Glomerular endothelial cell (primary cell): ENCODE measurements around the gene LRP3. TPM values are rescaled to one million over a fixed set of nuclear protein-coding genes. Genes with fewer than 3 reads are reported as not detected.
A peak's percentile ranks its signal among the peaks of the same experiment; 100 is the strongest.
"Not testable (repeated sequence)": the region's sequence is repeated elsewhere in the genome, so short reads cannot be mapped to it uniquely, and the experiment has no call there.

ENCODE experiments used
- DNase-seq: peaks from one replicate; pipeline ENCODE4 v3.0.0-alpha.2; 2011; ENCODE audit warnings: low read depth, low spot score; ENCODE audit errors: extremely low read depth
- total RNA-seq: library from RNA; depleted of rRNA; stranded (reverse); fragments of >200 nt; gene quantifications from 2 replicates; pipeline ENCODE4 v1.2.3, GENCODE V29; 2015

The LRP3 gene
- total RNA-seq, 1 donor from 2014 or later, result 30.0 TPM

DNA sequence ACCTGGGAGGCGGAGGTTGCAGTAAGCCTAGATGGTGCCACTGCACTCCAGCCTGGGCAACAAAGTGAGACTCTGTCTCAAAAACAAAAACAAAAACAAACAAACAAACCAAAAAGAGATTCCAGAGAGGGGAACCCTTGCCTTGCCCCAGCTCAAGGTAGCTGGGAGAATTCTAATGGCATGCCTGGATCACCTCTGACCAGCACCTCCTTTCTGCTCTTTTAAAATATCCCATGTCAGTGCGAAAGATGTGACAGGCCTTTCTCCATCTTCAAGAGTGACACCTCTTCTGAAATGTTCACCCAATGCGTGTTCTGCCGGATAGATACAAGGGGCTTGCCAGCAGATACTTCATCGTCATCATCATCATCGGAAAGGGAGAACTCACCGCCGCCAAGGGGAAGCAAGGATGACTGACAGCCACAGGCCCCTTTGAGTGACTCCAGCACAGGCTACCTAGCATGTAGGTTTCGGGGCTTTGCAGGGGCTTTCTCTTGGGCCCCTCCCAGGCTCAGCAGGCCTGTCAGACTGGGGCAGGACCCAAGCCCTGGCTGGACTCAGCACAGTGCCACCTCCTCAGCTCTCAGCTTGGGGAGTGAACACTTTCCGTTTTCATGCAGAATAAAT is 18.9 kb upstream of the LRP3 start:
- no peak for DNase-seq

DNA sequence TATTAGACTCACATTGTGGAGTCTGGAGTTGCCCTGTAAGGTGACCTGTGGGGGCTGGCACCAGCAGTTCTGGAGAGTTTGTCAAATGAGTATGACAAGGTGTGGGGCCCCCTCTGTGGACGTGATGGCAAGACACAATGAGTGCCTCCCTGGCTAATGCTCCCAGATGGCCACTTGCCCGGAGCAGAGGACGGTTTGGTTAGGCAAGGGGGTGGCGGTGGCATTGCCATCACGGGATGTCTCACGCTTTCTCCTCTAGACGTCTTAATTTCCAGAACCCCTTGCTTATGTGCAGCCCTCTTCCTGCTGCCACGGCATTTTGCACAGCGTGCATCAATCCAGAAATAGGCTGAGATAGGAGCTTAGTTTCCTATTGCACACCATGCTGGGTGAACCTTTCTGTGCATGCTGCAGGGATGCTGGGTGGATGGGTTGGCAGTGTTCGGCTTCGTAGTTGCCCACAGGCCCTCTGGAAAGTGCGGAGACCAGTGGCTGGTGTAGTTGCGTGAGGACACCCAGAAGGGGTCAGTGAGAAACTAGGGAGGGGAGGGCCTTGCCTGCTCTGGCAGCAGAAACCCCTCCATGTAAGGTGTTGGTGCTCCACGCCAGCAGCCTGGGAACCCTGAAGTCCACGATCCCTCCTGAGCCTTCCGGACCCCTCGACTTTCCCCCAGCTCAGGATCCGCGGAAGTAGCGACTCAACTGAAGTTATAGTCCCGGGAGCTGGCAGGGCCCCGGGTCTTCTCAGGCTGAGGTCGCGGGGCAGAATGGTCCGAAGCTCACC is 18.1 kb upstream of the LRP3 start:
- DNase-seq, result no peak

DNA sequence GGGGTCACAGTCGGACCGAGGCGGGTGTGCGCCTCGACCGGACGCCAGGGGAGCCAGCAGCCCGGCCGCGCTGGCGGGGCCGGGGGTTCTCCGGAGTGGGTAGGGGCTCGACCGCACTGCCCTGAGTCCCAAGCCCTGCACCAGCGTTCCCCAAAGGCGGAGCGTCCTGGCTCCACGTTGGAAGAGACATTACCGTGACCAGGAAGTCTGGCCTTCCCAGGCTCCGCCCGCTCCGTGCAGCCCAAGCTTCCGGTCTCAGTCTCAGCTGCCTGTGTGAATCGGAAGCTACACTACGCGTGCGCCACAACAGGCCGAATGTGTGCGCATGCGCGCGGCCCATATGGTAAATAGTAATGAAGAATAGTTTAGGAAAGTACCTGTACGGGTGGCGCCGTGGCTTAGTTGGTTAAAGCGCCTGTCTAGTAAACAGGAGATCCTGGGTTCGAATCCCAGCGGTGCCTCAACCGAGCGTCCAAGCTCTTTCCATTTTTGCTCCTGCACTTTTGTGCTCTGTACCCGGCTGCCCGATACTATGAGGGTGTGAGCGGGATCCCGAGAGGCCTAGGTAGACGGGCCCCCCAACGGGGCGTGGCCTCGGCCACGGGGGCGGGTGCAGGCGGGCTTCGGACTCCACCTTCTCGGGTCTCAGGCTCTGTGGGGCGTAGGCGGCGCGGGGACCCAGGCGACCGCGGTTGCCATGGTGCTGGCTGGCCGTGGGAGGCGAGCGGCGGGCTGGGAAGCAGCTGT is 17.3 kb upstream of the LRP3 start:
- DNase-seq, result peak; percentile 93

DNA sequence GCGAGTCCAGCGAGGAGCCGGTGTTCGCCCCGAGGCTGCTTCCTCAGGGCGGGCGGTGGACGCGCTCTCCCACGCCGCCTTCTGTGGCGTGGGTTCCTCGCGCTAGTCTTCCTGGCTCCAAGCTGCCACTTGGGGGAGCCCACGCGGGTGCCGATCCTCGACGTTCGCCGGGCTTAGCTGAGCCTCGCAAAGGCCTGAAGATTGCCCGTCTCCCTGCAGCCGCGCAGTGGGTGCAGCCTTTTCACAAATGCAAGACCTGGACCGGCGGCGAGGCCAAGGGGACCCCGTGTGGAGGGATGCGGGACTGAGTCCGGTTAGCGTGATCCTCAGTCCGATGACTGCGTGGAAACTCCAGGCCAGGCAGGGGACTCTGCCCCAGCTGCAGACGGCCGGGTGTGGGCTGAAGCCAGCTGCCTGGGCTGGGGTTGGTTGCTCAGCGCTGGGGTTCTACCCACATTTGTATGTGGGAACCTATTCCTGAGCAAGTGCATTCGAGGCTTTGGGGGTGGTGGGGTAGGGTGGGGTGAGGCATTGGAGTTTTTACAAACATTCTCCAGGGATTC is 16.6 kb upstream of the LRP3 start:
- DNase-seq, result peak; percentile 3

DNA sequence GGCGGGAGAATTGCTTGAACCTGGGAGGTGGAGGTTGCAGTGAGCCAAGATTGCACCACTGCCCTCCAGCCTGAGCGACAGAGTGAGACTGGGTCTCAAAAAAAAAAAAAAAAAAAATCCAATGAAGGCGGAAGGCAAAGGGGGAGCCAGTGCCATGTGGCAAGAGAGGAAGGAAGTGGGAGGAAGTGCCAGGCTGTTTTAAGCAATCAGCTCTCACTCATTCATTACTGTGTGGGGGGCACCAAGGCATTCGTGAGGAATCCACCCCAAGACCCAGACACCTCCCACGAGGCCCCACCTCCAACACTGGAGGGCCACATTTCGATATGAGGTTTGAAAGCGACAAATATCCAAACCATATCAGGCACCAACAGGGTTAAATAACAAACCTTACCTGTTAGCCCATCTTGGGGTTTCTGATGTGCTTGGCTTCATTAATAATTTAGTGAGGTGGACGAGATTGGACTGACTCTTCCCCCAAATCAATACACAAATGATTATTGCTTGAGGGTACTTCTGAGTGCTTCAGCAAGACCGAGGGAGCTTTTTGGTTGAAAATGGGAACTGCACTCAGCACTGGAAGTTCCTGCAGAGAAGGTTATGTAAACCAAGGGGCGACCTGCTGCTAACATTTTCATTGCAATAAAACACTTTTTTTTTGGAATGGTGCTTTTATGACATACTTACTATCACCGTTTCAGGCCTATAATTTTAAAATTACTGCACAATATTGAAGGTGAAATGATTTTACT is 7.5 kb upstream of the LRP3 start:
- no peak for DNase-seq

DNA sequence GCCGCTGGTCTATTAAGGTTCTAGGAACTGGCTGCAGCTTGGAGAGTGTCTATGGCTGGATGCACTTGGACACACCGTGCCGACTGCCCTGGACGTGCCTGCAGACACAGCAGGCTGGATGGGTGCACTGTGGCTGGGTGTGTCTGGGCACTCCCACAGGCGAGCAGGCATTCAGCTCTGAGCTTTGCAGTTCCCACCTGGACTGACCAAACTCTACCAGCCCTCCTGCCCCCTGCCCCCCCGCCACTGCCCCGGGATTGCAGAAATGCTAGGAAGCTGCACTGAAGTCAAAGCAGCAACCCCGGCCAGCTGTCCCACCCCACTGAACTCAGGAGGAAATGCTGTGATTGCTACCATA is 7.0 kb upstream of the LRP3 start:
- DNase-seq, result no peak

DNA sequence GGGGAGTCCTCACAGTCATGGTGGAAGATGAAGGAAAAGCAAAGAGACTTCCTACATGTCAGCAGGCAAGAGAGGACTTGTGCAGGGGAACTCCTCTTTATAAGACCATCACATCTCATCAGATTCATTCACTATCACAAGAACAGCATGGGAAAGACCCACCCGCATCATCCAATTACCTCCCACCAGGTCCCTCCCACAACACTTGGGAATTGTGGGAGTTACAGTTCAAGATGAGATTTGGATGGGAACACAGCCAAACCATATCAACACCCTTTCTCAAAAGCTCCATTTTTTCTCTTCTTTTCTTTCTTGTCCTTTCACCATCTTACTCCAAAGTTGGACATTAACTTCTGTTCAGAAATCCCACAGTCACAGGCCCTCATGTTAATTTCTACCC is 4.7 kb upstream of the LRP3 start:
- no peak for DNase-seq

DNA sequence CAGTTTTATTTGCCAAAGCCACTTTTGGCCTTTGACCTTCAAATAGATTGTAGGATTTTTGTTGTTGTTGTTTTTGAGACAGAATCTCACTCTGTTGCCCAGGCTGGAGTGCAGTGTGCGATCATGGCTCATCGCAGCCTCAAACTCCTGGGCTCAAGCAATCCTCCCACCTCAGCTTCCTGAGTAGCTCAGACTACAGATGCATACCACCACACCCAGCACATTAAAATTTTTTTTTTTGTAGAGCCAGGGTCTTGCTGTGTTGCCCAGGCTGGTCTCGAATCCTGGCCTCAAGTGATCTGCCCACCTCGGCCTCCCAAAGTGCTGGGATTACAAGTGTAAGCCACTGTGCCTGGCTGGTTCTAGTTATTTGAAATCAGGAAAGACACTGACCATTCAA is 3.0 kb upstream of the LRP3 start:
- DNase-seq, result not testable (repeated sequence)

DNA sequence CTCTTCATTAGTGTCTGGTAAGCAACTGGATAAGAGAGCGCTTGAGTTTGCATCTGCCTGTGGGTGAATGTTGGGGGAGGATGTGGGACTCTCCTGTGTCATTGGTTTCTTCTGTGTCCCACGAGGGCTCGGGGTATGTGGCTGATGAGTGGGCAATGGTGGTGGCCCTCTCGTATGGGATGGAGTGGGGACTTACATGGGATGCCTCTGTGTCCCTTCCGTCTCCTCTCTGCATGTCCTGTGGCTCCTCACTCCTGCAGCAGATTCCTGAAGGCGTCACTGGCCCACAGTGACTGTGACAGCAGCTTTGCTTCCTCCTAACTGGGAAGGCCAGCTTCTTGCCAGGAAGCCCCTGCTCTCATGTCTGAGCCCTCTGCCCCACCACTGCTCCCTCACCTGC is 2.6 kb upstream of the LRP3 start:
- DNase-seq, result no peak

DNA sequence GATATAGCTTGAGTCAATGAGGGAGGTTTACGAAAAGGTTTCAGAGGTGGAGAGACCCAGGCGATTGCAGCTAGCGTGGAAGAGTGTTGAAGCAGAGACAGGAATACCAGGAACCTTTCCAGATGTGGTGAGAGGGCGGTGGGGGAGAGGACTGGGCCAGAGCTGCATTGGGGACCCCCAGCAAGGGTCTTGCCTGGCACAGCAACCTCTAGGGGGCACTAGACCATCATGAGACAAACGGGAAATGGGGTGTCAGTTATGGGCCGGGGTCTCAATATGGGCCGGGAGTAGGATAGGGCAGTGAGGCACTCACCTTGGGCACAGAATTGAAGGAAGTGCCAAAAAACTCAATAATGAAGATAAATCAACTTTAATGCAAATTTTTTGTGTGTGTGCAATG is 2.1 kb upstream of the LRP3 start:
- no peak for DNase-seq

DNA sequence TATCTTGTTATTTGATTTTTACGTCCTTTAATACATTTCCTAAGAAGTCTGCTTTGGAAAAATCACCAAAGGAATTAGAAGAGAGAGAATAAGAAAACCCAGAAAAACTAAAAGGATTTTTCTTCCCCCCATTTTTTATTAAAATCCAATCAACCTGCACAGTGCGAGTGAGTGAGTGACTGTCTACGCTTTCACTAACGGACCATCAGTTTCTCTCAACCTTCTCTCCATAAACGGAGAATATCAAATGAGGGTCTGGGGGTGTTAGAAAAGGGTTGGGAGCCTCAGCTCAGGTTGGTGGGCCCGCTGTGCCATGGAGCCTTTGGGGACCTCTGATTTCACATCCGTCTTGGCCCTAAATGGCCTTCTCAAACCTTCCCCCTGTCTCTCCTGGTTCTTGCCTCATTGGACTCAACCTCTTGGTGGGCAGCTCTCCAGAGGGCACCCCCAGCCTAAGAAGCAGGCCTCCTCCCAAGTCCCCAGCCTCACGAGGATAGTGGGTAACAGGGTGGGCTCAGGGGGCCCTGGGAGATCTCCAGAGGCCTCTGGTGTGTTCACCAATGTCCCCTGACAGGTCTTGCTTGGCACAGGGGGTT is 763 bp upstream of the LRP3 start:
- no peak for DNase-seq

DNA sequence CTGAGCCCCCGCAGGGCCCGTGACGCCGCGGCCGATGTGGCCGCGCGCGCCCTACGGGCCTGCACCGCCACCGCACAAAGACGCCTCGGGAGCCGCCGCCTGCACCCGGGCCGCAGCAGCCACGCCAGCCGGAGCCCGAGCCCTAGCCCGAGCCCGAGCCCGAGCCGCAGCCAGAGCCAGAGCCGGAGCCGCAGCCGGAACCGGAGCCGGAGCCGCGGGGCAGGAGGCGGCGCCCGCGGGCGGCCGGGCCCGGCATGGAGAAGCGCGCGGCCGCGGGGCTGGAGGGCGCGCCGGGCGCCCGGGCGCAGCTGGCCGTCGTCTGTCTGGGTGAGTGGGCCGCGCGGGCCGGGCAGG is 379 bp downstream of the LRP3 start:
- no peak for DNase-seq

DNA sequence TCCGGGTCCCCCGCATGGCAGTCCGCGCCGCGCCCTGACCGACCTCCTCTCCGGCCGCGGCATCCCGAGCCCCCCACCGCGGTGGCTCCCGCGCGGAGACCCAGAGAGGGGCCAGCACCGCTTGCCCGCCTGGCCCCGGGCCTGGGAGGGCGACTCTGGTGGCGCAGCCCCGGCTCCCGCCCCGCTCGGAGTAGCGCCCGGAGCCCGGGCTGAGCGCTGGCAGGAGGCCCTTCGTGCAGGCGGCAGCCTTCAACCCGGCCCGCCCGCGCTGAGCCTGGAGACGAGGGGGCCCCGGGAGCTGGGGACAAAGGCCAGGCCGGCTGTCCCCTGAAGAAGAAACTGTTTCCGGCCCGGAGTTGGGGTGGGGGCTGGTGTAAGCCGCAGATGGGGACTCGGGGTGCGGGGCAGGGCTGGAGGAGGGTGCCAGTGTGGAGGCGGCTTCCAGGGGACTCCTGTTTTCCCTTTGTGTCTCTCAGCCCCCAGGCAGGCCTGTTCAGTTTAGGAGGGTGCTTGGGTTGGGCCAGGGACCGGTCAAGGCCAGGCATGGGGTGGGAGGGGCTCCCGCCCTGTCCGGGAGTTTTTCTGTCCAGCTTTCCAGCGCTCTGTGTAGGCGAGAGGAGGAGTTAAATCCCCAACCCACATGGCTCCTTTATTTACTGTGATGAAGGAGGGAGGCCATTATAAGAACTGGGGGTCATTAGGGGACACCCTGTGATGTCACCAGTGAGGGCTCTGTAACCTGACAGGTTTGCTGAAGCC is 935 bp downstream of the LRP3 start:
- DNase-seq, result no peak

DNA sequence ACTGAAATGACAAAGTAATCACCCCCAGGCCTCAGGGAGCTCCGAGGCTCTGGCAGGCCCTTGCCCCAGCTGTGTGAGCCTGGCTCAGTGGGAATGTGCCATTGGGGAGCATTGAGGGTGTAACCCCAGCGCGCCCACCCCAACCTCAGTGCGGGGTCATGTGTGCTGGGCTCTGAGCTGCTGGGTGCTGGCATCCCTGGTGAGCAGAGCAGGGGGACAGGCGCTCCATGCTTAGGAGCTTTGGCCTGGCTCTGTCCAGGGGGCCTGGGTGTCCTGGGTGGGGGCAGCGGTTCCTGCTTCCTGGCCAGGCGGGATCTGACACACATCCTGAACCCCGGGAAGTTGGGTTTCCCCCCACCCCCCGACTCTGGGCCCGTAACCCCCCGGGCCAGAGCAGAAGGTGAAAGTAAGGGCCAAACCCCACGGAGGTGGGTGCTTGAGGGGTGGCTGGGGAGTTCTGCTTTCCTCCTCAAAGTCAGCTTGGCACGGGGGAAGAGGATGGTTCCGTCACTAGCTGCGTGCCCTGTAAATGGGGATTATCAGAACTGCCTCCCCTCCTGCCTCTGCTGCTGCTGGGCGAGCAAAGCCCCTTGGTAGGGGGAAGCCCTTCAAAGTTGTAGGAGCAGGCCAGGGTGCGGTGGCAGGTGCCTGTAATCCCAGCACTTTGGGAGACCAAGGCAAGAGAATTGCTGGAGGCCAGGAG is 1.7 kb downstream of the LRP3 start:
- DNase-seq, result no peak

DNA sequence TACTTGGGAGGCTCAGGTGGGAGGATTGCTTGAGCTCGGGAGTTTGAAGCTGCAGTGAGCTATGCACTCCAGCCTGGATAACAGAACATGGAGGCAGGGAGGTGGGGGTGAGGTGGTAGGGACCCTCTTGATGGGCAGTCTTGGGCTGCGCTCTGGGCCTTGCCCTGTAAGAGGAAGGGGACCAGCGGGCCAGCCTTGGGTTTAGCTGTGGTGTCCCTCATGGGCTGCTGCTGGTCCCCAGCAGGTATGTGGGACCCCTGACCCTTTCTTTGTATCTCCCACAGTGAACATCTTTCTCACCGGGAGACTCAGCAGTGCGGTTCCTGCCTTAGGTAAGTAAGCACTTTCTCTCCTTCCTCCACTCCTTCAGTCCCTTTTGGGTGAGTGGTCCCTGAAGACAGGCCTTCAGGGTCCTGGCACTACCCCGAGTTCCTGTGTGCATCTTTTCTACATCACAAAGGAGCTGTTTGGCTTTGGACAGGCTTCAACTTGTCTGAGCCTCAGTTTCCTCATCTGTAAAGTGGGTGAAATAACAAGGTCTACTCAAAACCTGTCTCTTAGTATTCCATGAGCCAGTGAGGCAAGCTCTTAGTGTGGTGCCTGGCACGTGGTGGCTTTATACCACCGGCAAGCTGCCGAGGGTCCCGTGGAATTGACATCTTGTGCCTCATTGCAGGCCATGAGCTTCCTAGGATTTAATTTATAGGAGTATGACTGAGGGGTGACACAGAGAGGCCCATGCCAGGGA is 2.5 kb downstream of the LRP3 start:
- DNase-seq, result no peak

DNA sequence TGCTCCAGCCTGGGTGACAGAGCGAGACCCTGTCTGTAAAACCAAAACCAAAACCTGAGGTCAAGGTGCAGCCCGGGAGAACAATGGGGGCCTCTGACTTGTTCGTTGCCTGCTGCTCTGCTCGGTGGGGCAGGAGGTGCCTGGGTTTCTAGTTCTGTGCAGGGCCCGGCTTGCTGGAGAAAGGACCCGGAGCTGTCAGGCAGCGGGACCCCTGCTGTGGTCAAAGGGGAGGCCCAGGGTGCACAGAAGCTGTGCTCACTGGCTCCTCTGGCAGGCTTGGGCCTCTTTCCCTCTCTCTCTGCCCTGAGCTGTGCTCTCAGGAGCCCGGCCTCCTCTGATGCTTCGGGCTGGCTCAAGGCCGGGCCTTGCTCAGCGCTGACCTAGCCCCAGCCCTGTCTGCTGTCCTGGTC is 3.5 kb downstream of the LRP3 start:
- no peak for DNase-seq

DNA sequence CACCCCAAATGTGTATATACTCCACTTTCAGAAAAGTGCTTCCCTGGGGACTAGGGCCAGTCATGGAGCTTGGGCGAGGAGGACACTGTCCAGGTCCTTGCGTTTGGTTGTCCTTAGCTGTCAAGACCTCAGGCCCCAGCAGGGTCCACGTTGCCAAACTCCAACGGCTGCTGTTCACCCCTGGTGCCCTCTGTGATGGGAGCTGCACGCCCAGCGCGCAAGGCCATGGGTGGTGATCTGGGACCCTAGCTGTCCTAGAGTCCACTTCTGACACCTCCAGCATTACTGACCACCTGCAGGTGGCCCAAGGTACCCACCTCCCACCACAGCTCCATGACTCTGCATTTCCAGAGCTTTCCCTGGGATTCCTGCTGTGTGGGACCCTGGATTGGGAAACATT is 4.0 kb downstream of the LRP3 start:
- DNase-seq, result no peak

DNA sequence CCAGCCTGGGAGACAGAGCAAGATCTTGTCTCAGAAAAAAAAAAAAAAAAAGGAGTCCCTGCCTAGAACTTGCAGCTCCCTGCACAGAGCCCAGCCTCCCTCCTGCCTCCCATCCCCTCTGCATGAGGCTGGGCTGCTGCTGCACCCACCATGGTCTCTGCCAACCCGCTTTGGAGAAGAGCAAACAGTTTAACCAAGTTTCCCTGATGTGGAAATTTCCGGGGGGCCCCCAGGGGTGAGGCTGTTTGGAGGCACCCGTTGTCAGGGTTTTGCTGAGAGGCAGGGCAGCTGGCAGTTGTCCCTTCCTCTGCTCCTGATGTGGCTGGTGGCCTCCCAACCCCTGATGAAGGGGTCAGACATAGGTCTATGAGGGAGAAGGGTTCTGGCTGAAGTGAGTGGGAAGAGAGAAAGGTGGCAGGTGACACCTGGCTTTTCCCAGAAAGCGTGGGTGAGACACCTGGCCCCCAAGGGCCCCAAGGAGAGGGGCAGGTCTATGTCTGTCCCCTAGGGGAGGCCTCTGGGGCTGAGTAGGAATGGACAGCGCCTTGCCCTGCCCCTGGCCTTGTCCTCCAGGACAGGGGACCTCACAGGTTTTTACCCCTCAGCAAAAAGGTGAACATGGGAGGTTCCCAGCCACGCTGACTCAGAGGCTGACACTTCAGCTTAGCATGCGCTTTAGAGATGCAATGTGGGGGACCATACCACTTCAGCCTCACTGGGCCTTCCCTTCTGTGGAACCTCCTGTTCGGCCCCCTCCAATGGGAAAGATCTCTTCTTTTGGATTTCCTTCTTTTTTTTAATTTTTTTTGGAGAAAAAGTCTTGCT is 5.5 kb downstream of the LRP3 start:
- DNase-seq, result no peak
